ENCODE results near the gene MCM3AP. TPM values are rescaled to one million over a fixed set of nuclear protein-coding genes. Genes with fewer than 3 reads are reported as not detected.

The MCM3AP gene
- total and polyA plus RNA-seq, 7 donors, result 16.9 to 92.8 (median 48.9) TPM

DNA sequence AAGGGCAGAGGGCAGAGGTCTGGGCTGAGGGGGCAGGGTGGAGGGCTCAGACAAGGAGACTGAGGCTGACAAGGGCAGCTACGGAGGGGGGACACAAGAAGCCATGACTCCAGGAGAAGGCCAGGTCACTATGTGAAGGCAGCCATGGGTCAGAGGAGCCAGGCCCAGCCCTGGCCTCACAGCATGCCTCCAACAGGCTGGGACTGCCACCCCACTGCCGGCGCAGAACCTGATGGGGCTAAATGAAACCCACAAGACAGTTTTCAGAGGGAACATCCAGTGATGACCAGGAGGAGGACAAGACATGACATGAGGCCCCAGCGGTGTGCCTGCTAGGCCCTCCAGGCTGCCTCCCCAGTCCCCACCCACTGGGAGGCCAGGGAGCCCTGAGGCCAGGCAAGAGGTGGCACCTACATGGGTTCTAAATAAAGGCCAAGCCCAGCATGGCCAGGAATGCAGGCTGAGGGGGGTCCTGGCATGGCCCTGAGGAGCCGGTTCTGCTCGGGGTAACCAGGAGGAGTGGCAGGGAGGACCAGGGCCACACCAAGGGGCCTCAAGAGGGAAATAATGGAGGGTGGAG is 29.6 kb downstream of the MCM3AP start:
- no peak overlapping the region for H3K4me3 ChIP-seq
- DNase-seq, result no peak
- H3K27me3 ChIP-seq, result no peaks in the 10 kb centered on the region
- no peak overlapping the region for H3K27ac ChIP-seq
- H3K36me3 ChIP-seq, result peaks cover 58 to 98% (median 80%) of the 10 kb centered on the region in 4 donors
- TF ChIP-seq, protein P1, sequence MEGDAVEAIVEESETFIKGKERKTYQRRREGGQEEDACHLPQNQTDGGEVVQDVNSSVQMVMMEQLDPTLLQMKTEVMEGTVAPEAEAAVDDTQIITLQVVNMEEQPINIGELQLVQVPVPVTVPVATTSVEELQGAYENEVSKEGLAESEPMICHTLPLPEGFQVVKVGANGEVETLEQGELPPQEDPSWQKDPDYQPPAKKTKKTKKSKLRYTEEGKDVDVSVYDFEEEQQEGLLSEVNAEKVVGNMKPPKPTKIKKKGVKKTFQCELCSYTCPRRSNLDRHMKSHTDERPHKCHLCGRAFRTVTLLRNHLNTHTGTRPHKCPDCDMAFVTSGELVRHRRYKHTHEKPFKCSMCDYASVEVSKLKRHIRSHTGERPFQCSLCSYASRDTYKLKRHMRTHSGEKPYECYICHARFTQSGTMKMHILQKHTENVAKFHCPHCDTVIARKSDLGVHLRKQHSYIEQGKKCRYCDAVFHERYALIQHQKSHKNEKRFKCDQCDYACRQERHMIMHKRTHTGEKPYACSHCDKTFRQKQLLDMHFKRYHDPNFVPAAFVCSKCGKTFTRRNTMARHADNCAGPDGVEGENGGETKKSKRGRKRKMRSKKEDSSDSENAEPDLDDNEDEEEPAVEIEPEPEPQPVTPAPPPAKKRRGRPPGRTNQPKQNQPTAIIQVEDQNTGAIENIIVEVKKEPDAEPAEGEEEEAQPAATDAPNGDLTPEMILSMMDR (IDR thresholded peaks at IDR 0.05), result no peak
- 93 to 94% methylated on average over 6 of the region's 6 CpGs for WGBS, 2 donors
- no peaks in the 10 kb centered on the region for H3K4me1 ChIP-seq
- intact Hi-C loops (cut with DNase I), result no loop called here
- H3K9me3 ChIP-seq, result no peaks in the 10 kb centered on the region

DNA sequence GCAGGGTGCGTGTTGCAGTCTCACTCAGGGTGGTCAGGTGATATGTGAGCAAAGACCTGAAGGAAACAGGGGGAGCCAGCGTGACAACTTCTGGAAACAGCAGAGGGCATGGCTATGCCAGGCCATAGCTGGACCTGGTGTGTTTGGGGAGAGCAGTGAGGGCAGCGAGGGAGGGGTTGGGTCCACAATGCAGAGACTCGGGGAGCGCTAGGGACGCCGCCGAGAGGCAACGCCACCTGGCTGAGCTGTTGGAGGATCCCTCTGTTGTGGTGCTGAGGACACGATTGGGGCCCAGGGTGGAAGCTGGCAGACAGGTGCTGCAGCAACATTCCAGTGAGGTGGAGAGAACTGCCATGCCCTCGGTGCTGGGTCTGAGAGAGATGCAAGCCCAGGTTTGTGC is 30.2 kb downstream of the MCM3AP start:
- TF ChIP-seq POLR2A (IDR thresholded peaks at IDR 0.05) (no peak), POLR2AphosphoS5 (IDR thresholded peaks at IDR 0.05) (no peak), EP300 (IDR thresholded peaks at IDR 0.05) (no peak)
- TF ChIP-seq, protein P1 (IDR thresholded peaks at IDR 0.05), result no peak
- no peak for DNase-seq
- intact Hi-C loops (cut with DNase I), result no loop called here
- 86 to 90% methylated on average over 11 of the region's 11 CpGs for WGBS, 2 donors
- Histone ChIP-seq H3K27me3 (no peaks in the 10 kb centered on the region), H3K4me1 (no peaks in the 10 kb centered on the region), H3K27ac (no peak overlapping the region), H3K4me3 (no peak overlapping the region), H3K36me3 (peaks cover 58 to 98% (median 76%) of the 10 kb centered on the region in 4 donors), H3K9me3 (no peaks in the 10 kb centered on the region)

DNA sequence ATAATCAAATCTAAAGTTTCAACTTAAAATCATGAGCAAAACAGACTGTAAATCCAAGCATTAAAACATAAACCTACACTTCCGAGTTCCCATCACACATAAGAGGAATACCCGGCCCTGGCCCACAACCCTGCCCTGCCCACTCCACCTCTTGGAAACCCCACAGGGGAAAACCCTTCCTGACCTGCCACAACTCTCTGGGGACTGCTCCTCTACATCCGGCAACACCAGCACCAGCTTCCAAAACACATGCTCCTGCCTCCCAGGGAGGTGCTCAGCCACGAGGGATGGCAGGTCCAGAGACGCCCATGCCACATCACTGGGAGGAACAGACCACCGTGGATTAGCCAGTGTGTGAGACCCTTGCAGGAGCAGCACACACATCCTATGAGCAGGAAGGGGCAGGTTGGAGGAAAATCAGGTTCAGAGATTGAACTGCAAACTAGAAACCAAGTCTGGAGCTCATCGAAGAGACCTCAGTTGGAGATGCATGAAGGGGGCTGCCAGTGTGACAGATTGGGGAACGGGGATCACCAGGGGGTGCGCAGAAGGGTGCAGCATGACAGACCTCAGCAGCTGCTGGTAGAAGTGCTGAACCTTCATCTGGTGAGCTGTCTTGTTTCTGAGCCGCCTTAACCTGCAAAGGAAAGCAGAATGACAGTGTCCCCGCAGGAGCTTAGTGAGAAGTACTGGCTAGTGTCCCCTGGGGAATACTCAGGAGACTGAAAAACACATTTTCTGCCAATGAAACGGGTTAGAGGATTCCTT is 31.0 kb downstream of the MCM3AP start:
- DNase-seq, result no peak
- whole genome bisulfite sequencing, 2 donors, result 73 to 92% methylated on average over 12 of the region's 12 CpGs
- Histone ChIP-seq H3K36me3 (peaks cover 54 to 98% (median 74%) of the 10 kb centered on the region in 4 donors), H3K9me3 (no peaks in the 10 kb centered on the region), H3K4me1 (no peaks in the 10 kb centered on the region), H3K4me3 (no peak overlapping the region), H3K27ac (no peak overlapping the region), H3K27me3 (no peaks in the 10 kb centered on the region)
- no peak for TF ChIP-seq POLR2A (IDR thresholded peaks at IDR 0.05)
- TF ChIP-seq POLR2AphosphoS5 (IDR thresholded peaks at IDR 0.05), result no peak
- TF ChIP-seq, protein P1 (IDR thresholded peaks at IDR 0.05), result no peak
- no peak for TF ChIP-seq EP300 (IDR thresholded peaks at IDR 0.05)
- intact Hi-C loops (cut with DNase I), result no loop called here

DNA sequence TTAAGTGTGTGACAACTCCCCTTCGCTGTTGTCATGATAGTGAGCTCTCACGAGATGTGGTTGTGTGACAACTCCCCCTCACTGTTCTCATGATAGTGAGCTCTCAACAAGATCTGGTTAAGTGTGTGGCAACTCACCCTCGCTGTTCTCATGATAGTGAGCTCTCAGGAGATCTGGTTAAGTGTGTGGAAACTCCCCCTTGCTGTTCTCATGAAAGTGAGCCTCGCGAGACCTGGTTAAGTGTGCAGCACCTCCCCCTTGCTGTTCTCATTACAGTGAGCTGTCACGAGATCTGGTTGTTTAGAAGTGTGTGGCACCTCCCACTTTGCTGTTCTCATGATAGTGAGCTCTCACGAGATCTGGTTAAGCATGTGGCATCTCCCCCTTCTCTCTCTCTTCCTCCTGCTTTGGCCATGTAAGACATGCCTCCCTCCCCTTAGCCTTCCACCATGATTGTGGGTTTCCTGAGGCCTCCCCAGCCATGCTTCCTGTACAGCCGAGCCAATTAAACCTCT is 31.7 kb downstream of the MCM3AP start:
- H3K27me3 ChIP-seq, result no peaks in the 10 kb centered on the region
- no peak for TF ChIP-seq POLR2A (IDR thresholded peaks at IDR 0.05)
- no peak for TF ChIP-seq EP300 (IDR thresholded peaks at IDR 0.05)
- no peak for TF ChIP-seq POLR2AphosphoS5 (IDR thresholded peaks at IDR 0.05)
- TF ChIP-seq, protein P1 (IDR thresholded peaks at IDR 0.05), result no peak
- peaks cover 49 to 98% (median 71%) of the 10 kb centered on the region in 4 donors for H3K36me3 ChIP-seq
- H3K4me1 ChIP-seq, result no peaks in the 10 kb centered on the region
- no peak overlapping the region for H3K27ac ChIP-seq
- WGBS, 2 donors, result 59 to 79% methylated on average over 8 of the region's 8 CpGs
- no peak overlapping the region for H3K4me3 ChIP-seq
- no peak for DNase-seq
- intact Hi-C loops (cut with DNase I), result no loop called here
- H3K9me3 ChIP-seq, result no peaks in the 10 kb centered on the region

Data from sigmoid colon (tissue), 7 donors.